ENCODE measurements around the gene CCSER1. TPM values are rescaled to one million over a fixed set of nuclear protein-coding genes. Genes with fewer than 3 reads are reported as not detected.
"Not testable (repeated sequence)": the region's sequence is repeated elsewhere in the genome, so short reads cannot be mapped to it uniquely, and the experiment has no call there.

The CCSER1 gene
- total RNA-seq, 2 experiments from 2014 or later: not detected

GRCh38 chr4:90689739-90690138 is 562.5 kb downstream of the CCSER1 start:
- Histone ChIP-seq H3K9me2 (ENCODE audit: insufficient read depth, low read length) (no peaks in the 10 kb centered on the region), H4K20me1 (ENCODE audit: insufficient read depth, low read length) (no peaks in the 10 kb centered on the region), H3K4me2 (ENCODE audit: low read length) (no peak overlapping the region), H3K36me3 (ENCODE audit: insufficient read depth, low read length) (no peaks in the 10 kb centered on the region), H3K4me1 (ENCODE audit: insufficient read depth, low read length, poor library complexity, severe bottlenecking) (no peaks in the 10 kb centered on the region), H3K4me3 (ENCODE audit: low read depth, low read length, poor library complexity, severe bottlenecking) (no peak overlapping the region), H3K79me2 (ENCODE audit: insufficient read depth, low read depth, low read length) (no peaks in the 10 kb centered on the region), H3K27ac (ENCODE audit: low read depth, low read length, poor library complexity, severe bottlenecking) (no peak overlapping the region), H2AFZ (ENCODE audit: low read length) (no peak overlapping the region), H3K9me3 (ENCODE audit: low read length) (no peaks in the 10 kb centered on the region)
- CTCF ChIA-PET (ENCODE audit: unreplicated experiment): no interaction called here
- no peak for TF ChIP-seq CTCF (conservative IDR thresholded peaks at IDR 0.05; ENCODE audit: low read length)
- no peak for TF ChIP-seq EZH2phosphoT487 (IDR thresholded peaks at IDR 0.05; ENCODE audit: borderline replicate concordance, low read depth, low read length)
- POLR2A ChIA-PET: no interaction called here
- intact Hi-C loops (cut with micrococcal nuclease; ENCODE audit: unreplicated experiment): no loop called here
- BruUV-seq (replicated peaks): no TSS peak
- no peak for DNase-seq (ENCODE audit: low spot score)

GRCh38 chr4:90695411-90695810 is 568.2 kb downstream of the CCSER1 start:
- Histone ChIP-seq H3K4me1 (ENCODE audit: insufficient read depth, low read length, poor library complexity, severe bottlenecking) (no peaks in the 10 kb centered on the region), H3K9me3 (ENCODE audit: low read length) (no peaks in the 10 kb centered on the region), H3K9me2 (ENCODE audit: insufficient read depth, low read length) (no peaks in the 10 kb centered on the region), H2AFZ (ENCODE audit: low read length) (no peak overlapping the region), H3K4me2 (ENCODE audit: low read length) (no peak overlapping the region), H3K79me2 (ENCODE audit: insufficient read depth, low read depth, low read length) (no peaks in the 10 kb centered on the region), H3K4me3 (ENCODE audit: low read depth, low read length, poor library complexity, severe bottlenecking) (no peak overlapping the region), H3K36me3 (ENCODE audit: insufficient read depth, low read length) (no peaks in the 10 kb centered on the region), H4K20me1 (ENCODE audit: insufficient read depth, low read length) (no peaks in the 10 kb centered on the region), H3K27ac (ENCODE audit: low read depth, low read length, poor library complexity, severe bottlenecking) (no peak overlapping the region)
- intact Hi-C loops (cut with micrococcal nuclease; ENCODE audit: unreplicated experiment): no loop called here
- ChIA-PET POLR2A (no interaction called here), CTCF (ENCODE audit: unreplicated experiment) (no interaction called here)
- DNase-seq (ENCODE audit: low spot score): no peak
- BruUV-seq (replicated peaks): no TSS peak
- TF ChIP-seq EZH2phosphoT487 (IDR thresholded peaks at IDR 0.05; ENCODE audit: borderline replicate concordance, low read depth, low read length): no peak
- no peak for TF ChIP-seq CTCF (conservative IDR thresholded peaks at IDR 0.05; ENCODE audit: low read length)

DNA sequence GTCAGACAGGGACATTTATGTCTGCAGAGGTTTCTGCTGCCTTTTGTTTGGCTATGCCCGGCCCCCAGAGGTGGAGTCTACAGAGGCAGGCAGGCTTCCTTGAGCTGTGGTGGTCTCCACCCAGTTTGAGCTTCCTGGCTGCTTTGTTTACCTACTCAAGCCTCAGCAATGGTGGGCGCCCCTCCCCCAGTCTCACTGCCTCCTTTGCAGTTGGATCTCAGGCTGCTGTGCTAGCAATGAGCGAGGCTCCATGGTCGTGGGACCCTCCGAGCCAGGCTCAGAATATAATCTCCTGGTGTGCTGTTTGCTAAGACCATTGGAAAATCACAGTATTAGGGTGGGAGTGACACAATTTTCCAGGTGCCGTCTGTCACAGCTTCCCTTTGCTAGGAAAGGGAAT is 578.3 kb downstream of the CCSER1 start:
- CTCF ChIA-PET (ENCODE audit: unreplicated experiment): not testable (repeated sequence)

More for the DNA sequence above, 578.3 kb downstream of the CCSER1 start:
- H3K36me3 ChIP-seq (ENCODE audit: insufficient read depth, low read length); DNase-seq (ENCODE audit: low spot score); H3K27ac ChIP-seq (ENCODE audit: low read depth, low read length, poor library complexity, severe bottlenecking); H3K9me3 ChIP-seq (ENCODE audit: low read length); H3K4me2 ChIP-seq (ENCODE audit: low read length); POLR2A ChIA-PET; H4K20me1 ChIP-seq (ENCODE audit: insufficient read depth, low read length); H3K79me2 ChIP-seq (ENCODE audit: insufficient read depth, low read depth, low read length); H3K4me3 ChIP-seq (ENCODE audit: low read depth, low read length, poor library complexity, severe bottlenecking); H3K9me2 ChIP-seq (ENCODE audit: insufficient read depth, low read length); BruUV-seq (replicated peaks); H3K4me1 ChIP-seq (ENCODE audit: insufficient read depth, low read length, poor library complexity, severe bottlenecking); H2AFZ ChIP-seq (ENCODE audit: low read length); intact Hi-C loops (cut with micrococcal nuclease; ENCODE audit: unreplicated experiment): not testable (repeated sequence)
